HEK293 (cell line): ENCODE results near the gene FADS6.

Experiments
- ZBTB26 ChIP-seq: fragments of 450-650 bp; formaldehyde crosslinking; optimal IDR thresholded peaks from 2 replicates; pipeline ENCODE3; 2016; ENCODE audit warnings: missing biosample characterization, mild to moderate bottlenecking, missing genetic modification characterization
- ZNF610 ChIP-seq: fragments of 450-650 bp; formaldehyde crosslinking; IDR thresholded peaks from 2 replicates; pipeline ENCODE4 v1.5.1; 2016; ENCODE audit warnings: missing biosample characterization, missing genetic modification characterization, borderline replicate concordance
- ZNF629 ChIP-seq: fragments of 450-650 bp; formaldehyde crosslinking; IDR thresholded peaks from 2 replicates; pipeline ENCODE4 v1.5.1; 2017; ENCODE audit warnings: missing biosample characterization, missing genetic modification characterization
- ZSCAN30 ChIP-seq: fragments of 450-650 bp; IDR thresholded peaks from 2 replicates; pipeline ENCODE4 v1.5.1; 2018; ENCODE audit warnings: missing biosample characterization, mild to moderate bottlenecking, missing genetic modification characterization, moderate library complexity

- TF ChIP-seq ZNF629 (tag by site-specific recombination) (no peak), ZNF610 (tag by site-specific recombination) (no peak), ZBTB26 (tag by site-specific recombination) (no peak), ZSCAN30 (tag by site-specific recombination) (no peak)
Observed at GRCh38 chr17:74866198-74866835, 27.1 kb downstream of the FADS6 start.
